Stimulated activated CD4-positive, alpha-beta T cell treated with anti-CD3 and anti-CD28 coated beads, Interleukin-12 subunit alpha, Interleukin-12 subunit beta, amount 100 ng/mL, for 4 hours (primary cell): Measurements from ENCODE around the gene C13orf42.

Experiments
- DNase-seq: peaks from one replicate; pipeline ENCODE4 v3.0.0-alpha.2; 2020

Gene C13orf42

GRCh38 chr13:51064753-51065152 lies 46.3 kb downstream of the C13orf42 start:
- DNase-seq = no peak

- no peak for DNase-seq
These were observed 47.2 kb downstream of the C13orf42 start for GRCh38 chr13:51063909-51064308.

- no peak for DNase-seq
These were observed 52.5 kb downstream of the C13orf42 start for GRCh38 chr13:51058461-51059167.

- DNase-seq = no peak
These were observed 53.2 kb downstream of the C13orf42 start for GRCh38 chr13:51057906-51058305.

- DNase-seq = no peak
These were observed 54.1 kb downstream of the C13orf42 start for GRCh38 chr13:51057001-51057400.

- no peak for DNase-seq
These were observed 58.5 kb downstream of the C13orf42 start for GRCh38 chr13:51052581-51052980.

GRCh38 chr13:51050021-51050830 lies 60.8 kb downstream of the C13orf42 start:
- no peak for DNase-seq

- DNase-seq = no peak
These were observed 62.5 kb downstream of the C13orf42 start for GRCh38 chr13:51048616-51049015.

- DNase-seq = no peak
These were observed 63.0 kb downstream of the C13orf42 start for GRCh38 chr13:51048166-51048461.

- DNase-seq = no peak
These were observed 63.5 kb downstream of the C13orf42 start for GRCh38 chr13:51047434-51048165.

GRCh38 chr13:51045451-51045850 lies 65.6 kb downstream of the C13orf42 start:
- DNase-seq = no peak

- no peak for DNase-seq
These were observed 66.9 kb downstream of the C13orf42 start for GRCh38 chr13:51044023-51044665.

- DNase-seq = no peak
These were observed 67.8 kb downstream of the C13orf42 start for GRCh38 chr13:51043310-51043709.

GRCh38 chr13:51041710-51042109 lies 69.4 kb downstream of the C13orf42 start:
- no peak for DNase-seq

- no peak for DNase-seq
These were observed 69.9 kb downstream of the C13orf42 start for GRCh38 chr13:51041126-51041525.

GRCh38 chr13:51040431-51040830 lies 70.6 kb downstream of the C13orf42 start:
- no peak for DNase-seq

- no peak for DNase-seq
These were observed 74.7 kb downstream of the C13orf42 start for GRCh38 chr13:51036418-51036817.

GRCh38 chr13:51035978-51036377 lies 75.1 kb downstream of the C13orf42 start:
- DNase-seq = no peak

GRCh38 chr13:51035469-51035868 lies 75.6 kb downstream of the C13orf42 start:
- DNase-seq = no peak

GRCh38 chr13:51034906-51035305 lies 76.2 kb downstream of the C13orf42 start:
- no peak for DNase-seq

GRCh38 chr13:51033421-51034185 lies 77.5 kb downstream of the C13orf42 start:
- DNase-seq = no peak

- DNase-seq = no peak
These were observed 78.2 kb downstream of the C13orf42 start for GRCh38 chr13:51032831-51033230.
